ENCODE results near the gene CCL17.
A peak's percentile ranks its signal among the peaks of the same experiment; 100 is the strongest.

The CCL17 gene

GRCh38 chr16:57447186-57447962 is 42.8 kb downstream of the CCL17 start, which contains the start of the genes CIAPIN1 and COQ9:
Gene CIAPIN1, minus strand, starts transcription at chr16:57447385. Its CDS starts 6,457 bp downstream, at chr16:57440928.
Gene COQ9, plus strand, starts transcription at chr16:57447479. Its CDS starts 27 bp downstream, at chr16:57447506.
- H3K27ac ChIP-seq: peak within 1 kb of the TSS; percentile 91
- TF ChIP-seq CTCF (IDR thresholded peaks at IDR 0.05; ENCODE audit: low read depth, low read length): no peak
- peaks cover 13% of the 10 kb centered on the region for H3K36me3 ChIP-seq
- H3K27me3 ChIP-seq (ENCODE audit: insufficient read depth, low read depth, severe bottlenecking): no peaks in the 10 kb centered on the region
- peak within 1 kb of the TSS; percentile 80 for H3K4me3 ChIP-seq (ENCODE audit: low read depth, low read length)
- H3K9me3 ChIP-seq (ENCODE audit: severe bottlenecking): no peaks in the 10 kb centered on the region
- DNase-seq: peak; percentile 94

GRCh38 chr16:57452021-57452420 is 47.5 kb downstream of the CCL17 start:
- no peak overlapping the region for H3K27ac ChIP-seq
- H3K36me3 ChIP-seq: peaks cover 39% of the 10 kb centered on the region
- TF ChIP-seq CTCF (IDR thresholded peaks at IDR 0.05; ENCODE audit: low read depth, low read length): no peak
- no peaks in the 10 kb centered on the region for H3K9me3 ChIP-seq (ENCODE audit: severe bottlenecking)
- no peak overlapping the region for H3K4me3 ChIP-seq (ENCODE audit: low read depth, low read length)
- no peak for DNase-seq
- H3K27me3 ChIP-seq (ENCODE audit: insufficient read depth, low read depth, severe bottlenecking): no peaks in the 10 kb centered on the region

GRCh38 chr16:57462209-57462977 is 57.8 kb downstream of the CCL17 start, which contains the start of gene POLR2C:
Gene POLR2C, plus strand, starts transcription at chr16:57462679. Its CDS starts 46 bp downstream, at chr16:57462725.
- H3K4me3 ChIP-seq (ENCODE audit: low read depth, low read length): peak within 1 kb of the TSS; percentile 76
- peak; percentile 85 for DNase-seq
- H3K9me3 ChIP-seq (ENCODE audit: severe bottlenecking): no peaks in the 10 kb centered on the region
- peak within 1 kb of the TSS; percentile 65 for H3K27ac ChIP-seq
- H3K36me3 ChIP-seq: peaks cover 53% of the 10 kb centered on the region
- no peaks in the 10 kb centered on the region for H3K27me3 ChIP-seq (ENCODE audit: insufficient read depth, low read depth, severe bottlenecking)
- TF ChIP-seq CTCF (IDR thresholded peaks at IDR 0.05; ENCODE audit: low read depth, low read length): peak; percentile 91

- Histone ChIP-seq H3K4me3 (ENCODE audit: low read depth, low read length) (peak overlapping the region; percentile 76), H3K9me3 (ENCODE audit: severe bottlenecking) (no peaks in the 10 kb centered on the region), H3K27me3 (ENCODE audit: insufficient read depth, low read depth, severe bottlenecking) (no peaks in the 10 kb centered on the region), H3K36me3 (peaks cover 54% of the 10 kb centered on the region), H3K27ac (peak overlapping the region; percentile 65)
- TF ChIP-seq CTCF (IDR thresholded peaks at IDR 0.05; ENCODE audit: low read depth, low read length): no peak
- DNase-seq: no peak
Measured at GRCh38 chr16:57462978-57463362, 58.4 kb downstream of the CCL17 start.

- no peak overlapping the region for H3K4me3 ChIP-seq (ENCODE audit: low read depth, low read length)
Measured at GRCh38 chr16:57464523-57464922, 60.0 kb downstream of the CCL17 start.

More at GRCh38 chr16:57464523-57464922, 60.0 kb downstream of the CCL17 start:
- Histone ChIP-seq H3K27ac (no peak overlapping the region), H3K9me3 (ENCODE audit: severe bottlenecking) (no peaks in the 10 kb centered on the region), H3K36me3 (peaks cover 61% of the 10 kb centered on the region), H3K27me3 (ENCODE audit: insufficient read depth, low read depth, severe bottlenecking) (no peaks in the 10 kb centered on the region)
- no peak for TF ChIP-seq CTCF (IDR thresholded peaks at IDR 0.05; ENCODE audit: low read depth, low read length)
- DNase-seq: no peak
